GM12878 (cell line): ENCODE measurements around the gene PPARA.
"Not testable (repeated sequence)": the region's sequence is repeated elsewhere in the genome, so short reads cannot be mapped to it uniquely, and the experiment has no call there.

ENCODE experiments used
- FOS ChIP-seq: IDR thresholded peaks from 3 replicates; pipeline ENCODE4 v1.6.1; 2011; ENCODE audit warnings: borderline replicate concordance; ENCODE audit not compliant: insufficient read length; ENCODE audit errors: extremely low read depth
- POLR2A ChIP-seq: IDR thresholded peaks from 2 replicates; pipeline ENCODE4 v1.6.1; 2011; ENCODE audit warnings: low read depth, mild to moderate bottlenecking, low read length
- RAD21 ChIP-seq: IDR thresholded peaks from 2 replicates; pipeline ENCODE4 v1.6.1; 2011; ENCODE audit warnings: mild to moderate bottlenecking, low read depth, low read length, moderate library complexity; ENCODE audit not compliant: insufficient read depth
- RAD51 ChIP-seq: fragments of 450-650 bp; IDR thresholded peaks from 2 replicates; pipeline ENCODE4 v1.6.1; 2016; ENCODE audit warnings: moderate library complexity, mild to moderate bottlenecking, inconsistent platforms
- SREBF1 ChIP-seq: IDR thresholded peaks from 2 replicates; pipeline ENCODE4 v1.6.1; 2012; ENCODE audit warnings: mild to moderate bottlenecking, low read length
- SRF ChIP-seq, 2 experiments: IDR thresholded peaks; 2 replicates each; pipeline ENCODE4 v1.6.1; 2011; ENCODE audit warnings: low read depth in 2 of 2, low read length in 2 of 2, mild to moderate bottlenecking in 1 of 2, moderate library complexity in 1 of 2
- ZBTB4 ChIP-seq: fragments of 450-650 bp; formaldehyde crosslinking; IDR thresholded peaks from 2 replicates; pipeline ENCODE4 v1.4.0; 2022; ENCODE audit warnings: mild to moderate bottlenecking, moderate library complexity

GRCh38 chr22:46139417-46139816 is 10.9 kb upstream of the PPARA start:
- not testable (repeated sequence) for TF ChIP-seq SREBF1; RAD51; SRF (IDR thresholded peaks at IDR 0.05; ENCODE audit: low read depth in 2 of 2, low read length in 2 of 2); RAD21; POLR2A; FOS; ZBTB4 (CRISPR knock-in tag)
